ENCODE measurements around the gene STX5. TPM values are rescaled to one million over a fixed set of nuclear protein-coding genes. Genes with fewer than 3 reads are reported as not detected.
A peak's percentile ranks its signal among the peaks of the same experiment; 100 is the strongest.

STX5 gene
- total RNA-seq, 2 donors from 2014 or later, result 53.9 to 70.1 TPM

GRCh38 chr11:62801071-62801470 is 30.8 kb downstream of the STX5 start:
- Mint-ChIP-seq H3K27me3 (ENCODE audit: low read depth) (no peaks in the 10 kb centered on the region), H3K36me3 (ENCODE audit: insufficient read depth in 2 of 2) (peaks cover 48 to 52% of the 10 kb centered on the region in 2 donors), H3K4me1 (ENCODE audit: low read depth) (peaks cover 43% of the 10 kb centered on the region), H3K4me3 (no peak overlapping the region), H3K9me3 (no peaks in the 10 kb centered on the region), H3K27ac (peak overlapping the region; percentile 73)
- DNase-seq (no peak), ATAC-seq (replicated peaks in 1 of 2) (no peak)

- Mint-ChIP-seq H3K27me3 (ENCODE audit: low read depth) (no peaks in the 10 kb centered on the region), H3K36me3 (ENCODE audit: insufficient read depth in 2 of 2) (peaks cover 44 to 61% of the 10 kb centered on the region in 2 donors), H3K4me1 (ENCODE audit: low read depth) (peaks cover 38% of the 10 kb centered on the region), H3K4me3 (no peak overlapping the region), H3K27ac (peak overlapping the region; percentile 83), H3K9me3 (no peaks in the 10 kb centered on the region)
- ATAC-seq (replicated peaks in 1 of 2), result peak; percentile 5 to 12
- no peak for DNase-seq
Measured at GRCh38 chr11:62799486-62799885, 32.4 kb downstream of the STX5 start.

- H3K4me1 Mint-ChIP-seq (ENCODE audit: low read depth), result peaks cover 23% of the 10 kb centered on the region
- ATAC-seq (replicated peaks in 1 of 2) (no peak), DNase-seq (no peak)
- no peaks in the 10 kb centered on the region for H3K27me3 Mint-ChIP-seq (ENCODE audit: low read depth)
- H3K36me3 Mint-ChIP-seq (ENCODE audit: insufficient read depth in 2 of 2), result peaks cover 28 to 53% of the 10 kb centered on the region in 2 donors
- H3K27ac Mint-ChIP-seq, result peak overlapping the region; percentile 44
- H3K9me3 Mint-ChIP-seq, result no peaks in the 10 kb centered on the region
- H3K4me3 Mint-ChIP-seq, result no peak overlapping the region
Measured at GRCh38 chr11:62796281-62796680, 35.6 kb downstream of the STX5 start.

- Mint-ChIP-seq H3K4me1 (ENCODE audit: low read depth) (peaks cover 33% of the 10 kb centered on the region), H3K27ac (peak overlapping the region; percentile 6), H3K9me3 (no peaks in the 10 kb centered on the region), H3K4me3 (no peak overlapping the region), H3K27me3 (ENCODE audit: low read depth) (no peaks in the 10 kb centered on the region), H3K36me3 (ENCODE audit: insufficient read depth in 2 of 2) (peaks cover 16 to 48% of the 10 kb centered on the region in 2 donors)
- ATAC-seq (replicated peaks in 1 of 2) (no peak), DNase-seq (no peak)
Measured at GRCh38 chr11:62794201-62794775, 37.6 kb downstream of the STX5 start.

- Mint-ChIP-seq H3K27me3 (ENCODE audit: low read depth) (no peaks in the 10 kb centered on the region), H3K4me1 (ENCODE audit: low read depth) (peaks cover 52% of the 10 kb centered on the region), H3K36me3 (ENCODE audit: insufficient read depth in 2 of 2) (peaks cover 13 to 39% of the 10 kb centered on the region in 2 donors)
Measured at GRCh38 chr11:62792202-62792575, 39.7 kb downstream of the STX5 start.

GRCh38 chr11:62791501-62792201 is 40.2 kb downstream of the STX5 start, which contains the start of gene TMEM223:
Gene TMEM223 (minus strand): TSS chr11:62792006. CDS start chr11:62791994, 12 bp downstream.
- DNase-seq (peak; percentile 94), ATAC-seq (replicated peaks in 1 of 2) (peak; percentile 69 to 77)
- Mint-ChIP-seq H3K36me3 (ENCODE audit: insufficient read depth in 2 of 2) (peaks cover 13 to 35% of the 10 kb centered on the region in 2 donors), H3K9me3 (no peaks in the 10 kb centered on the region), H3K4me1 (ENCODE audit: low read depth) (peaks cover 52% of the 10 kb centered on the region), H3K4me3 (peak within 1 kb of the TSS; percentile 91 to 94), H3K27me3 (ENCODE audit: low read depth) (no peaks in the 10 kb centered on the region), H3K27ac (peak within 1 kb of the TSS; percentile 92)

More at GRCh38 chr11:62792202-62792575, 39.7 kb downstream of the STX5 start:
- H3K9me3 Mint-ChIP-seq, result no peaks in the 10 kb centered on the region
- H3K4me3 Mint-ChIP-seq, result peak overlapping the region; percentile 91 to 94
- peak overlapping the region; percentile 92 for H3K27ac Mint-ChIP-seq
- DNase-seq, result peak in 1 of 2 donors; percentile 41
- peak; percentile 4 to 5 for ATAC-seq (replicated peaks in 1 of 2)

- no peak for ATAC-seq (replicated peaks in 1 of 2)
- no peaks in the 10 kb centered on the region for H3K9me3 Mint-ChIP-seq
- peak overlapping the region; percentile 75 for H3K27ac Mint-ChIP-seq
- peak overlapping the region; percentile 94 to 95 for H3K4me3 Mint-ChIP-seq
- no peaks in the 10 kb centered on the region for H3K27me3 Mint-ChIP-seq (ENCODE audit: low read depth)
- no peak for DNase-seq
- H3K4me1 Mint-ChIP-seq (ENCODE audit: low read depth), result peaks cover 62% of the 10 kb centered on the region
- H3K36me3 Mint-ChIP-seq (ENCODE audit: insufficient read depth in 2 of 2), result peaks cover 6 to 20% of the 10 kb centered on the region in 2 donors
Measured at GRCh38 chr11:62789576-62789975, 42.3 kb downstream of the STX5 start.

- ATAC-seq (replicated peaks in 1 of 2) (no peak), DNase-seq (no peak)
- Mint-ChIP-seq H3K9me3 (no peaks in the 10 kb centered on the region), H3K36me3 (ENCODE audit: insufficient read depth in 2 of 2) (peaks cover 4 to 14% of the 10 kb centered on the region in 2 donors), H3K27ac (peak overlapping the region; percentile 75), H3K4me3 (peak overlapping the region; percentile 94 to 95), H3K27me3 (ENCODE audit: low read depth) (no peaks in the 10 kb centered on the region), H3K4me1 (ENCODE audit: low read depth) (peaks cover 62% of the 10 kb centered on the region)
Measured at GRCh38 chr11:62788991-62789390, 42.9 kb downstream of the STX5 start.

- Mint-ChIP-seq H3K9me3 (no peaks in the 10 kb centered on the region), H3K4me1 (ENCODE audit: low read depth) (peaks cover 55% of the 10 kb centered on the region), H3K27me3 (ENCODE audit: low read depth) (no peaks in the 10 kb centered on the region), H3K36me3 (ENCODE audit: insufficient read depth in 2 of 2) (peaks cover 2 to 16% of the 10 kb centered on the region in 2 donors), H3K27ac (peak within 1 kb of the TSS; percentile 86), H3K4me3 (peak within 1 kb of the TSS; percentile 94 to 96)
- DNase-seq, result peak; percentile 99
- peak; percentile 73 to 80 for ATAC-seq (replicated peaks in 1 of 2)
Measured at GRCh38 chr11:62787005-62787759, 44.7 kb downstream of the STX5 start, which contains the start of gene TMEM179B. Gene TMEM179B (plus strand): TSS chr11:62787402. CDS start chr11:62787432, 30 bp downstream.

GRCh38 chr11:62786318-62787004 is 45.4 kb downstream of the STX5 start:
- Mint-ChIP-seq H3K4me3 (peak overlapping the region; percentile 89 to 96), H3K27me3 (ENCODE audit: low read depth) (no peaks in the 10 kb centered on the region), H3K27ac (peak overlapping the region; percentile 86), H3K9me3 (no peaks in the 10 kb centered on the region), H3K36me3 (ENCODE audit: insufficient read depth in 2 of 2) (peaks cover 2 to 16% of the 10 kb centered on the region in 2 donors), H3K4me1 (ENCODE audit: low read depth) (peaks cover 50% of the 10 kb centered on the region)
- ATAC-seq (replicated peaks in 1 of 2), result peak; percentile 71 to 75
- peak; percentile 92 to 94 for DNase-seq

GRCh38 chr11:62782753-62783152 is 49.1 kb downstream of the STX5 start:
- H3K27me3 Mint-ChIP-seq (ENCODE audit: low read depth), result no peaks in the 10 kb centered on the region
- H3K27ac Mint-ChIP-seq, result no peak overlapping the region
- no peak for DNase-seq
- ATAC-seq (replicated peaks in 1 of 2), result no peak
- H3K4me1 Mint-ChIP-seq (ENCODE audit: low read depth), result peaks cover 13% of the 10 kb centered on the region
- H3K9me3 Mint-ChIP-seq, result no peaks in the 10 kb centered on the region
- peaks cover 2 to 13% of the 10 kb centered on the region in 2 donors for H3K36me3 Mint-ChIP-seq (ENCODE audit: insufficient read depth in 2 of 2)
- no peak overlapping the region for H3K4me3 Mint-ChIP-seq

GRCh38 chr11:62778441-62778840 is 53.4 kb downstream of the STX5 start:
- ATAC-seq (replicated peaks in 1 of 2) (peak; percentile 10 to 35), DNase-seq (no peak)
- Mint-ChIP-seq H3K27me3 (ENCODE audit: low read depth) (no peaks in the 10 kb centered on the region), H3K4me1 (ENCODE audit: low read depth) (peaks cover 11% of the 10 kb centered on the region), H3K27ac (no peak overlapping the region), H3K36me3 (ENCODE audit: insufficient read depth in 2 of 2) (peaks cover 0 to 14% of the 10 kb centered on the region in 2 donors), H3K9me3 (no peaks in the 10 kb centered on the region), H3K4me3 (no peak overlapping the region)

All from activated T-cell treated with anti-CD3 and anti-CD28 coated beads, Interleukin-2, amount 50 U/mL, for 72 hours (primary cell).